ENCODE data around the gene CHPF2.

DNA sequence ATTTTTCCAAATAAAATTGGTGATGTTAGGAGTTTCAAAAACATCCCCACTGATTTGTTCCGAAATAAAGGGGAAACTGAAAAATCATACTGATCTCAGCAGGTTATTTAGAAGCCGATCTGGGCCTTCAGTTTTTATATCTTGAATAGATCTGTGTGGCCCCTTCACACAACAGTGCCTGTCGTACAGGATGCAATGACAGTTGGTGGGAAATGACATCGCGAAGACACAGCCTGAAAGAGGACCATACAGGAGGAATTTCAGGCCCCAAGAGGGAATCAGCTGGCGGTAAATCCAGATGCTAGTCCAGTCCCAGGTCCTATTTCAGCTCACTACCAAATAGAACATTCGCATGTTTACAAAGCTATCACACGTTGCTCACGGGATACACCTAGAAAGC is 25.0 kb upstream of the CHPF2 start:
- no peak for TF ChIP-seq ZNF274 (IDR thresholded peaks at IDR 0.05; ENCODE audit: low read depth, low read length)
- TF ChIP-seq SUZ12 (IDR thresholded peaks at IDR 0.05; ENCODE audit: extremely low read depth, insufficient read depth, insufficient read length) = no peak
- TF ChIP-seq YY1 (IDR thresholded peaks at IDR 0.05; ENCODE audit: insufficient read depth, insufficient read length) = no peak
